GM19351 (cell line): Measurements from ENCODE around the gene CCP110.
"Not testable (repeated sequence)": the region's sequence is repeated elsewhere in the genome, so short reads cannot be mapped to it uniquely, and the experiment has no call there.

Source experiments
- ATAC-seq: cut with Tn5 transposase; IDR thresholded peaks from one replicate; pipeline ENCODE4 v1.9.1; 2021; ENCODE audit warnings: mild to moderate bottlenecking, moderate library complexity; ENCODE audit not compliant: unreplicated experiment

The CCP110 gene

DNA sequence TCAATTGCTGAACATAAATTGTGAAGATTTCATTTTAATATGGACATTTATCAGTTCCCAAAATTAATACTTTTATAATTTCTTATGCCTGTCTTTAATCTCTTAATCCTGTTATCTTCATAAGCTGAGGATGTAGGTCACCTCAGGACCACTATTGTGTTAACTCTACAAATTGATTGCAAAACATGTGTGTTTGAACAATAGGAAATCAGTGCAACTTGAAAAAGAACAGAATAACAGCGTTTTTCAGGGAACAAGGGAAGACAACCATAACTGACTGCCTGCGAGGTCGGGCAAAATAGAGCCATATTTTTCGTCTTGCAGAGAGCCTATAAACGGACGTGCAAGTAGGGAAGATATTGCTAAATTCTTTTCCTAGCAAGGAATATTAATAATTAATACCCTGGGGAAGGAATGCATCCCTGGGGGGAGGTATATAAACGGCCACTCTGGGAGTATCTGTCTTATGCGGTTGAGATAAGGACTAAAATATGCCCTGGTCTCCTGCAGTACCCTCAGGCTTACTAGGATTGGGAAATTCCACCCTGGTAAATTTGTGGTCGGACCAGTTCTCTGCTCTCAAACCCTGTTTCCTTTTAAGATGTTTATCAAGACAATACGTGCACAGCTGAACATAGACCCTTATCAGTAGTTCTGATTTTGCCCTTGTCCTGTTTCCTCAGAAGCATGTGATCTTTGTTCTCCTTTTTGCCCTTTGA lies 19.7 kb downstream of the CCP110 start:
- not testable (repeated sequence) for ATAC-seq

GRCh38 chr16:19548144-19548543 lies 24.4 kb downstream of the CCP110 start:
- no peak for ATAC-seq

DNA sequence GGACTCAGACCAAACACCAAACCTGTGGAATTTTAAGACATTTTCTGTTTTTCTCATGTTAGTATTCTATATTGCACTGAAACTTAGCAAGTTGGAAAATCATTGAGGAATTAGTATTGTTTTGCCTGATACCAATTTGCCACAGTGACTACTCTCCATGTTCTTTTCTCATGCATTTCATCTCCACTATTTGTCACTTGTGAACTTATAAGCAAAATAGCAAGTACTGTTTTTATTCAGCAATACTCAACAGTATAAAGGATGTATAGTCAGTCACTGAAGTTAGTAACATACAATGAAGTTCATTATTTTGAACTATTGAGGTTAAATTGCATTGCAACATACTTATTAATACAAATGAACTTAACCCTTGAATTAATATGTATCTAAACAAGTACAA lies 25.9 kb downstream of the CCP110 start:
- no peak for ATAC-seq

DNA sequence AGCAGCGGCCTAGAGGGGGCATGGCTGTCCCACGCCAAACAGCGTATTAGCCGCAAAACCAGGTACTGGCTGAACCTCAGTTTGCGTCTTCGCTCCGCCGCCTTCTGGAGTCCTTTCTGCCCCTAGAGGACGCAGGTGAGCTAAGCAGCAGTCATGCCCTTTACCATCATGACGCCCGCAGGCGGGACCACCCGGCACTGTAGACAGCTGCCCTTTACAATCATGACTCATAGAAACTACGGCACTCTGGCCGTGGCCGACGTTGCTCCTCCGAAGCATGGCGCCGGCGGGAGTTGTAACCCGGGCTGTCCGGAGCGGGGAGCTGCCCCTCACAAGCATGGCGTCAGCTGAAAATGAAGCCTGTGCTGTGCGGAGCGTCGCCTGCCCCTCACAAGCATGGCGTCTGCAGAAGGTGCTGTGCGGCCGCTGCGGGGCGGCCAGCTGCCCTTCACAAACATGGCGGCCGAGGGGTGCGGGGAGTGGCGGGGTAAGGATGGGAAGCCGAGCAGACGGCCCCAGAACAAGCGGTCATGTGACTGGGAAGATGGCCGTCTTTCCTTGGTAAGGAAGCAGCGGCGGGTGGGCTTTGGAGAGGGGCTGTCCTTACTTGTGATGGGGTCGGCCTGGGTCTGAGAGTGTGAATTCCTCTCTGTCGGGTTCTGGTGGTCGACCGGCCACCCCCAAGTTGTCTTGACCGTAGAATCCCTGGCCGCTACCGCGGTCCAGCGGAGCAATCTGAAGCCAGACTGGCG lies 31.6 kb downstream of the CCP110 start, which contains the start of gene VPS35L:
Gene VPS35L (plus strand): TSS at position 518 of the 752 bp plus-strand sequence. CDS start 27 bp downstream, at position 545.
- ATAC-seq = peak; percentile 93

- ATAC-seq = peak; percentile 21
Observed at GRCh38 chr16:19555938-19556771, 32.4 kb downstream of the CCP110 start.

- ATAC-seq = no peak
Observed at GRCh38 chr16:19559242-19559910, 35.6 kb downstream of the CCP110 start.

DNA sequence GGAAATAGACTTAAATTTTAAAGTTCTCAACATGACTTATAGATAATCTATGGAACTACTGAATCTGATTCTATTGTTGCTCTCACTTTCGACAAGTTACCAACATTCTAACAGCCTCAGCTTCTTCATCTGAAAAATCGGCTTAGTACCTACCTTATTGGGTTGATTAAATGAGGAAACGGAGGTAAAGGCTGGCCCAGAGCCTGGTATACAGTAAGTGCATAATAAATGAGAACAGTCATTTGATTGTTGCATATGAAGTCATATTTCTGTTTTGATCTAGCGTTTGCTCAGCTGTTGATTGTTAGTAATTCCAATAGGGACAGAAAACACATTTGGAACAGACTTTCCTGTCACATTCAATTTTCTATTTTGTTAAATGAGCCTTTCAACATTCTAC lies 36.3 kb downstream of the CCP110 start:
- no peak for ATAC-seq

DNA sequence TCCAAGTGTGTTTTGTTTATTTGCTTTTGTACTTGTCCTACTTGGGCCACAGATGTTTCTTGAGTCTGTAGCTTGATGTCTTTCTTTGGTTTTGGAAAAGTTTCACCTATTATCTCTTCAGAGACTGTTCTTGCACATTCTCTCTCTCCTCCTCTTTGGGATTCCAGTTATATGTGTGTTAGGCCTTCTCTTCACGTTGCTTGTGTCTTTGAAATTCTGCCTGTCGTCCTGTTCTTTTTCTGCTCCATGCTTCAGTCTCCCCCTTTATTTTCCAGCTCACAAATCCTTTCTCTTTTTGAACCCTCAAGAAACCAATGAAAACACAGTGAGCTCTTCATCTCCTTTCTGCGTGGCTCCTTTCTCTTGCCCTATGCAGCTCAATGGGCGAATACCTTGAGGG lies 39.6 kb downstream of the CCP110 start:
- no peak for ATAC-seq

DNA sequence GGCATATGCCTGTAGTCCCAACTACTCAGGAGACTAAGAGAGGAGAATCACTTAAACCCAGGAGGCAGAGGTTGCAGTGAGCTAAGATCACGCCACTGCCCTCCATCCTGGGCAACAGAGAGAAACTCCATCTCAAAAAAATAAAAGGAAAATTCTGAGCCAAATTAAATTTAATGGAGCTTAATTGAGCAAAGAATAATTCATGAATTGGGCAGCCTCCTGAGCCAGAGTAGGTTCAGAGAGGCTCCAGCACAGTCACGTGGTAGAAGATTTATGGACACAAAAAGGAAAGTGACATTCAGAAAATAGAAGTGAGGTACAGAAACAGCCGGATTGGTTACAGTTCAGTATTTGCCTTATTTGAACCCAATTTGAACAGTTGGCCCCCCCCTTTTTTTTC lies 42.6 kb downstream of the CCP110 start:
- no peak for ATAC-seq

DNA sequence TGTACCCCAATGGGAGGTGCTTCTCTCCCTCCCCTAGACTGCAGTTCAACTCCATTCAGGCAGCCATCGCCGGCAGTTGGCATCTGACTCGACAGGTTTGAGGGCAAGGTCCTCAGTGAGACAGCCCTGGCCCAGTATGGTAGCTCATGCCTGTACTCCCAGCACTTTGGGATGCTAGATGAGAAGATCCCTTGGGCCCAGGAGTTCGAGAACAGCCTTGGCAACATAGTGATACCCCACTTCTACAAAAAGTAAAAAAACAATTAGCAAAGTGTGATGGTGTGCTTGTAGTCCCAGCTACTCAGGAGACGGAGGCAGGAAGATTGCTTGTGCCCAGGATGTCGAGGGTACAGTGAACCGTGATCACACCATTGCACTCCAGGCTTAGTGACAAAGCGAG lies 43.8 kb downstream of the CCP110 start:
- no peak for ATAC-seq

DNA sequence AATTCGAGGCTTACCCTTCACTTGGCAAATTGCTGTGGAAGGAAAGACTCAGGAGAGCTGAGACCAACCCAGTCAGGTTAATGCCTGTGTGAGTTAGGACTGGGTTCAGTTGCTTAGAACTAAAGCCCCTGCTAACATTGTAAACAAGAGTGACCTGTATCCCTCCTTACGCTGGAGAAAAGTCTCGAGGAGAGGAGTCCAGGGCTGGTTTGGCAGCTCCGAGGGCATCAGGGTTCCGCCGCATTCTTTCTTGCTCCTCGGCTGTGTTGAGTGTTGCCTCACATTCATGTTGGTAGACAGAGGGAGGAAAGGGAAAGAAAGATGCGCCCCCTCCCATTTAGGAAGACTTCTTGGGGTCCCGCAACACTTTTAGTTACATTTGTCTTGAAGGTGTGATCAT lies 50.3 kb downstream of the CCP110 start:
- no peak for ATAC-seq

GRCh38 chr16:19574615-19575014 lies 50.9 kb downstream of the CCP110 start:
- ATAC-seq = no peak

GRCh38 chr16:19578378-19578971 lies 54.7 kb downstream of the CCP110 start:
- ATAC-seq = no peak

- ATAC-seq = no peak
Observed at GRCh38 chr16:19582050-19582831, 58.5 kb downstream of the CCP110 start.

DNA sequence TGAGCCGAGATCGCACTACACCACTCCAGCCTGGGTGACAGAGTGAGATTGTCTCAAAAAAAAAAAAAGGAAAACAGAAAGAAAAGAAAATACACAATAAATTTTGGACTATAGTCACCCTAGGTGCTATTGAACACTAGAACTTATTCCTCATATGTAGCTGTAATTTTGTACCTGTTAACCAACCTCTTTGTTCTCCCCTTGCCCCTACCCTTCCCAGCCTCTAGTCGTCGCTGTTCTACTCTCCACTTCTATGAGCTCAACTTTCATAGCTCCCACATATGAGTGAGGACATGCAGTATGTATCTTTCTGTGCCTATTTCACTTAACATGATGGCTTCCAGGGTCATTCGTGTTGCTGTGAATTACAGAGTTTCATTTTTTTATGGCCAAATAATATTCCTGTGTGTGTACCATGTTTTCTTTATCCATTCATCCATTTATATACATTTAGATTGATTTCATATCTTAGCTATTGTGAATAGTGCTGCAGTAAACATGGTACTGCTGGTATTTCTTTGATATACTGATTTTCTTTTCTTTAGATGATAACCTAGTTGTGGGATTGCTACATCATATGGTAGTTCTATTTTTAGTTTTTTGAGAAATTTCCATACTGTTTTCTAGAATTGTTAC lies 60.0 kb downstream of the CCP110 start:
- ATAC-seq = no peak

DNA sequence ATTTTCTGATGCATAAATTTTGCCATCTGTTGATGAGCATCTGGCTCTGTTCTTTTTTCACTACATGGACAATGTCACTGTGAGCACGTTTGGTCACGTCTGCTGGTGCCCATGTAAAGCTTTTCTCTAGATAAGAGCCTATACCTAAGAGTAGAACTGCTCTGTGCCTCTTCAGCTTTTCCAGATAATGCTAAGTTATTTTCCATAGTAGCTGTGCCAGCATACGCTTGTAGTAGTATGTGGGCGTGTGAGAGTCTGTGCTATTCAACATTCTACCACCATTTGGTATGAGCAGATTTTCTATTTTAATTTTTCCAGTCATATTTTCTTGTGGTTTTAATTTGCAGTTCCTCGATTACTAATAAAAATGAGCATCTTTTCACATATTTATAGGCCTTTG lies 64.9 kb downstream of the CCP110 start:
- ATAC-seq = no peak

- no peak for ATAC-seq
Observed at GRCh38 chr16:19589106-19589505, 65.4 kb downstream of the CCP110 start.

- no peak for ATAC-seq
Observed at GRCh38 chr16:19589771-19590302, 66.1 kb downstream of the CCP110 start.
